H4 (cell line): Measurements from ENCODE around the gene CD83. TPM values are rescaled to one million over a fixed set of nuclear protein-coding genes. Genes with fewer than 3 reads are reported as not detected.

Source experiments
- total RNA-seq: library from RNA; depleted of rRNA; stranded (reverse); fragments of >200 nt; shearing (Covaris generic); gene quantifications from 2 replicates; pipeline ENCODE4 v1.2.3, GENCODE V29; 2014; rRNA removed

The CD83 gene
- total RNA-seq, 1 experiment from 2014 or later: 3.8 TPM

Other genes with a start within 250 kb of the CD83 start
- 3.5 and 7.2 TPM in 2 replicates for gene RNF182, start 192.8 kb upstream of the CD83 start, total RNA-seq